ENCODE data around the gene DCDC2C. TPM values are rescaled to one million over a fixed set of nuclear protein-coding genes. Genes with fewer than 3 reads are reported as not detected.

Gene DCDC2C
- total RNA-seq, 8 experiments from 2014 or later: not detected

DNA sequence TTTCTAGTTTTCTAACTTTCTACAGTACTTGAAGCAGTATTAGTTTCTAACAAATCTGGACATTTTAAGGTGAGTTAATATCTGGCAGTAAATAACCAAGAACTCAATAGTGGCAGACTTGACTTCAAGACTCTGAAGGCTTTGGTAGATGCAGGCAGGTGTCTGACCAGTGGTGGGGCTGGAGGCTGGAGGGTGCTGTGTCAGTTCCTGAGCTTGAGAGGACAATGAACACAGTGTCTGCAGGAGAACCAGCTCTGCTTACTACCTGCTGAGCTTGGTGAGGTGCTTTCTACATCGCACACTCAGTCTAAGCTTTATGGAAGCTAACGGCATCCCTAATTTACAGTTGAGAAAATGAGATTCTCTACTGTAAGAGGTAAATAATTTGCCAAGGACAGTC lies 24.2 kb upstream of the DCDC2C start:
- H3K4me1 ChIP-seq (replicated peaks in 1 of 2): no peaks in the 10 kb centered on the region
- H3K4me3 ChIP-seq: no peak overlapping the region
- WGBS, 10 experiments: 77 to 100% (median 89%) methylated on average over 1 to 2 of the region's 2 CpGs; no CpG with 5 or more reads in 4 of the 10 experiments
- ATAC-seq (replicated peaks in 6 of 8): no peak
- in situ Hi-C loops (cut with MboI; ENCODE audit: low pct_unique_long_range_greater_than_20kb in 2 of 9, low sequenced_read_pairs in 9 of 9, unreplicated experiment in 9 of 9): no loop called here
- H3K27ac ChIP-seq: no peak overlapping the region

DNA sequence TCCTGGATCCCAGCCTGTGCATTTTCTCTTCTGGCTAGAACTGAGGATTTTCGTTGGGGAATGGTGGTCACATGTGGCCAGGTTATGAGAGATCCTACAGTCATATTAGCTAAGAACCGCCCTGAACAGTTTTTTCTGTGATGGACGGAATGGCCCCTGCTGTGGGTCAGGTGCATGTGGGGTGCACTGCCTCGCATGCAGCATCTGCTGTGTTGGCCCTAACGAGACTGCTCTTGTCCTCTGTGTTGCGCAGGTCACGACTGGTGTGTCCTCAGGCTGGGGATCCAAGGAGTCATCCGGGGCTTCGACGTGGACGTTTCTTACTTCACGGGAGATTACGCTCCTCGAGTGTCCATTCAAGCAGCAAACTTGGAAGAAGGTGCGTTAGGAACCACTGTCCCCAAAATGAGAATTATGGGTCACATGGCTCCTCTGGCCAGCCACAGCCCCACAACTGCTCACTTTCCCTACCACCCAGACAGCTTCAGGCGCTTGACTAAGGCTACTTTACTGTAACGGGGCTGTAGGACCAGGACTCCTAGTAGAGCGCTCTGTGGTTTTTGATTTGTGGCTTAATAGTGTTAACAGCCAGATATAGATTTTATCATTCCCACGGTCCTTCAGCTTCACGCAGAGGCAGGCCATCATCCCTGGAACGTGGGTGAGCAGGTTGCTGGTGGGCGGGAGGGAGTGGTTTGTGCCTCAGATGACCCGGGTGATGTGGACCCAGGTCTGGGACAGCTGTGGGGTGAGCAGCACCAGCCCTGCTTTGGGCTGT lies 23.6 kb upstream of the DCDC2C start:
- Histone ChIP-seq H3K4me1 (replicated peaks in 1 of 2) (no peaks in the 10 kb centered on the region), H3K4me3 (no peak overlapping the region), H3K27ac (no peak overlapping the region)
- WGBS, 10 experiments: 40 to 100% (median 87%) methylated on average over 1 to 17 of the region's 23 CpGs; no CpG with 5 or more reads in 3 of the 10 experiments
- in situ Hi-C loops (cut with MboI; ENCODE audit: low pct_unique_long_range_greater_than_20kb in 2 of 9, low sequenced_read_pairs in 9 of 9, unreplicated experiment in 9 of 9): no loop called here
- no peak for ATAC-seq (replicated peaks in 6 of 8)

DNA sequence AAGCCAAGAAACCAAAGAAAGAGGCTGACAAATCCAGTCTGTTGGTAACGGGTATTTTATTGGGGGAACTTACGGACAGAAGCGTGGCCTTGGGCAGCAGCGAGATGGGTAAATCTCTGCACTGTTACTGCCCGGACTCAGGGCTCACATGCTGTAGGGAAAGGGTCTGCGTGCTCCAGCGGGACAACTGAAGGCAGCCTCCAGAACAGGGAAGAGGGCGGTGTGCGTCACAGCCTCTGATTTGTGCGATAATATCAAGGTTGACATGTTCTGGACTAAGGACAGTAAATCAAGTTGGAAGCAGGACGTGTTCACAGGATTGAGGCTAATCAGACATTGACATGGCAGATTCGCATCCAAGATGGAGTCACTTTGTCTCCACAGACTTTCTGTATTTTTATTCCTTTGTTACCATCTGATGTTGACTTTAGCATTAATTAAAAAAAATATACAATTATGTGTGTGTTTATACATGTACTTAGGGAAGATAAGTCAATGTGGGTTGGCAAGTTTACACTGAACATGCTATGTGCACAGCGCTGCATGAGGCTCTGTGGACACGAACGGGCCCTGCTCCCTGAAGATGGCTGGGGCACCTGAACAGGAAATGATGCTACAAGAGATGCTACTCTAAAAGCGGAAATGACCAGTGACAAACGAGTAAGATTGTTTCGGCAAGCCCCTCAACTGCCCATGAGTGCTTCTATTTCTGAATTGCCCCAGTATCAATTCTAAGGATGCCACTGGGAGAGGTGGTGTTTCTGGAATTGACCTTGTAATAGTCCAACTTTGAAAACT lies 22.6 kb upstream of the DCDC2C start:
- no peak overlapping the region for H3K27ac ChIP-seq
- 30 to 100% (median 93%) methylated on average over 2 to 15 of the region's 18 CpGs; no CpG with 5 or more reads in 1 of the 10 experiments for WGBS, 10 experiments
- no peaks in the 10 kb centered on the region for H3K4me1 ChIP-seq (replicated peaks in 1 of 2)
- in situ Hi-C loops (cut with MboI; ENCODE audit: low pct_unique_long_range_greater_than_20kb in 2 of 9, low sequenced_read_pairs in 9 of 9, unreplicated experiment in 9 of 9): no loop called here
- ATAC-seq (replicated peaks in 6 of 8): no peak
- H3K4me3 ChIP-seq: no peak overlapping the region

DNA sequence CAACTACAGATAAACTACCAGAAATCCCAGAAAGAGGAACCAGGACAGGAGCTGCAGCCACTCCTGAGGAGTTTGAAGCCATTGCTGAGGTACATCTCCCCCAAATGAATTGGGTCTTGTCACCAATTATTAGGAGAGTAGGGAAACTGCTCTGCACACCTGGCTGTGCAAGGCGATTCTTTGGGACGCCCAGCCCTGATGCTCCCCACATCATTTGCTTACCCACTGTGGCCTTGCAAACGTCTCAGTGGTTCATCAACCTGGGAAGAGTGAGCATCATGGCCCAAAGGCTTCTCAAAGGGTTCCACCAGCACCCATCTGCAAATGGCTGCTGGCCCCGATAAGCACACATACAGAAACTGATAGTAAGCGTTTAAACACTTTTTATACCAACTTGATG lies 21.8 kb upstream of the DCDC2C start:
- Histone ChIP-seq H3K27ac (no peak overlapping the region), H3K4me1 (replicated peaks in 1 of 2) (no peaks in the 10 kb centered on the region), H3K4me3 (no peak overlapping the region)
- in situ Hi-C loops (cut with MboI; ENCODE audit: low pct_unique_long_range_greater_than_20kb in 2 of 9, low sequenced_read_pairs in 9 of 9, unreplicated experiment in 9 of 9): no loop called here
- 29 to 100% (median 90%) methylated on average over 1 to 4 of the region's 5 CpGs; no CpG with 5 or more reads in 4 of the 10 experiments for WGBS, 10 experiments
- ATAC-seq (replicated peaks in 6 of 8): no peak

DNA sequence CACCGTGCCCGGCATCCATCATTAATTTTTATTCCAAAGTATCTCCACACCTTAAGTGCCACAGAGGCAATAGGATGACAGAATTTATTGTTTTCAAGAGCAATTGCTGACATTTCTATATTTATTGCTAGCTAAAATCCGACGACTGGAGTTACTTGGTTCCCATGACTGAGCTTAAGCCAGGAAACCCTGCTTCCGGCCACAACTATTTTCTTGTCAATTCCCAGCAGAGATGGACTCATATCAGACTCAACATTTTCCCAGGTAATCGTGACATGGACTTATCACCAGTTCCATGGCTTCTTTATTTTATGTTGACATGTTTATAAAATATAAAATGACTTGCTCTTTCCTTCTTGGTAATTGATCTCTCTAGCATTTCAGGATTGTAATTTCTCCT lies 20.6 kb upstream of the DCDC2C start:
- in situ Hi-C loops (cut with MboI; ENCODE audit: low pct_unique_long_range_greater_than_20kb in 2 of 9, low sequenced_read_pairs in 9 of 9, unreplicated experiment in 9 of 9): no loop called here
- 0 to 100% (median 91%) methylated on average over 1 to 5 of the region's 6 CpGs for WGBS, 10 experiments
- no peak overlapping the region for H3K27ac ChIP-seq
- no peak for ATAC-seq (replicated peaks in 6 of 8)
- H3K4me3 ChIP-seq: no peak overlapping the region
- no peaks in the 10 kb centered on the region for H3K4me1 ChIP-seq (replicated peaks in 1 of 2)

DNA sequence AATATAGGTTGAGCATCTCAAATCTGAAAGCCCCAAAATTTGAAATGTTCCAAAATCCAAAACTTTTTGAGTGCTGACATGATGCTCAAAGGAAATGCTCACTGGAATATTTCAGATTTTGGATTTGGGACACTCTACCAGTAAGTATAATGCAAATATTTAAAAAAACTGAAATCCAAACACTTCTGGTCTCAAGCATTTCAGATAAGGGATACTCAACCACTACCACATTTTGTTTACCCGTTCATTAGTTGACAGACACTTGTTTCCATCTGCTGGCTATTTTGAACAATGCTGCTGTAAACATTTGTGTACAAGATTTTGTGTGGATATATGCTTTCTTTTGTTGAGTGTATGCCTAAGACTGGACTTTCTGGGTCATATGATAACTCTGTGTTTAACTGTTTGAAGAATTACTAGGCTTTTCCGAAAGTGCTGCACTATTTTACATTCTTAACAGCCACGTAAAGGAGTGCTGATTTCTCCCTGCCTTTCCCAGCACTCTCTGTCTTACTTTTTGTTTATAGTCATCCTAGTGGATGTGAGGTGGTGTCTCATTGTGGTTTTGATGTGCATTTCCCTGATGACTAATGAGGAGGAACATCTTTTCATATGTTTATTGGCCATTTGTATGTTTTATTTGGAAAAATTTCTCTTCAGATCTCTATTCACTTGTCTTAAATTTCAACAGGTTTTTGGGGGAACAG lies 19.5 kb upstream of the DCDC2C start:
- ATAC-seq (replicated peaks in 6 of 8): peak in 2 of 8 experiments; percentile 87 to 98
- in situ Hi-C loops (cut with MboI; ENCODE audit: low pct_unique_long_range_greater_than_20kb in 2 of 9, low sequenced_read_pairs in 9 of 9, unreplicated experiment in 9 of 9): no loop called here

DNA sequence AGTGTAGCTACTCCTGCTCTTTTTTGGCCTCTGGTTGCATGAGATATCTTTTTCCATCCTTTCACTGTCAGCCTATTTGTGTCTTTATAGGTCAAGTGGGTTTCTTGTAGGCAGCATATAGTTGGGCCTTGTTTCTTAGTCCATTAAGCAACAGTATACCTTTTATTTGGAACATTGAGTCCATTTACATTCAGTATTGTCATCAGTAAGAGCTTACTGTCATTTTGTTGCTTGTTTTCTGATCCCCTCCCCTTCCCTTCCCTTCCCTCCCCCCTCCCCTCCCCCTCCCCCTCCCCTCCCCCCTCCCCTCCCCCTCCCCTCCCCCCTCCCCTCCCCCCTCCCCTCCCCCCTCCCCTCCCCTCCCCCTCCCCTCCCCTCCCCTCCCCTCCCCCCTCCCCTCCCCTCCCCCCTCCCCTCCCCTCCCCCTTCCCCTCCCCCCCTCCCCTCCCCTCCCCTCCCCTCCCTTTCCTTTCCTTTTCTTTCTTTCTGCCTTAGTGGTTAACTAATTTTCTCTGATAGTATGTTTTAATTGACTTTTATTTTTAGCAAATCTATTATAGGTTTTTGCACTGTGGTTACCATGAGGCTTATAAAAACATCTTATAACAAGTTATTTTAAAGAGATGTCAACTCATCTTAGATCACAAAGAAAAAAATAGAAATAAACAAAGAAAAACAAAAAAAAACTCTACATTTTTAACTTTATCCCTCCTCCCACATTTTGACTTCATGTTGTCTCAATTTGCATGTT lies 13.2 kb upstream of the DCDC2C start:
- no peak overlapping the region for H3K27ac ChIP-seq
- H3K4me3 ChIP-seq: no peak overlapping the region
- in situ Hi-C loops (cut with MboI; ENCODE audit: low pct_unique_long_range_greater_than_20kb in 2 of 9, low sequenced_read_pairs in 9 of 9, unreplicated experiment in 9 of 9): no loop called here
- H3K4me1 ChIP-seq (replicated peaks in 1 of 2): no peaks in the 10 kb centered on the region
- no peak for ATAC-seq (replicated peaks in 6 of 8)

More for the DNA sequence above, 19.5 kb upstream of the DCDC2C start:
- Histone ChIP-seq H3K27ac (no peak overlapping the region), H3K4me3 (no peak overlapping the region), H3K4me1 (replicated peaks in 1 of 2) (no peaks in the 10 kb centered on the region)
- WGBS, 10 experiments: 0 to 90% (median 61%) methylated on average over 1 to 3 of the region's 3 CpGs; no CpG with 5 or more reads in 1 of the 10 experiments

DNA sequence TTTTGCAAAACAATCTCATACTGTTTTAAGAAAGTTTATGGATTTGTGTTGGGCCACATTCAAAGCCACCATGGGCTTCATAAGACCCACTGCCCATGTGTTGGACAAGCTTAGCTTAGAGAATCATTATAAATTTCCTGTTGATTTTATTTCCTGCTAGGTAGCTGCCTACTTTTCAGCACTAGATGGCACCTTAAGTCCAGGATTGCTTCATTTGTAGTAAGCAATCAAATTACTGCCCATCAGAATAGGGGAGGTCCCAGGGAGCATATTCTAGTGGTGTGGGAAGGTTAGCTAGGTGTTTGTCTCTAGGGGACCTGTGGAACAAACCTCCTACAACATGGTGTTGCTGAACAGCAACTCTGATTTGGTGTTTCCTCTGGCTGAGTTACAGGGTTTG lies 11.0 kb upstream of the DCDC2C start:
- H3K27ac ChIP-seq: no peak overlapping the region
- peak in 7 of 8 experiments; percentile 30 to 83 (median 57) for ATAC-seq (replicated peaks in 6 of 8)

DNA sequence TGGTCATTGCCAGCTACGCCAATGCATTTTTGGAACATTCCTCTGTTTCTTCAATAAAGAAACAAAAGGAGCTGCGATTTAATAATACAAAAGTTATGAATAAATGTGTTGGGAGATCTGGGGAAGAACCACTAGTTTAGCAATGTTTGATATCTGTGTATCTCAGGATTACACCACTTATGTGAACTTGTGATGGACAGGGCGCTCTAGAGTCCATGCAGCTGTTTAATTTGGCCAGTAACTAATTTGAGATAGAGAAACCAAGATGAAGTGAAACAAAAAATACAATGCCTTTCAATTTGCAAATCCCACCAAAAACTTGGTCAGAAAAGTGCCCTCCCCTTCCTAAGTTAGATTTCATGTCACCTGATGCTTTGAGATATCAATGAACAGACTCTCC lies 6.8 kb upstream of the DCDC2C start:
- H3K27ac ChIP-seq: no peak overlapping the region
- whole genome bisulfite sequencing, 10 experiments: 6 to 100% (median 77%) methylated on average over 1 to 3 of the region's 3 CpGs
- no peaks in the 10 kb centered on the region for H3K4me1 ChIP-seq (replicated peaks in 1 of 2)
- in situ Hi-C loops (cut with MboI; ENCODE audit: low pct_unique_long_range_greater_than_20kb in 2 of 9, low sequenced_read_pairs in 9 of 9, unreplicated experiment in 9 of 9): no loop called here
- ATAC-seq (replicated peaks in 6 of 8): no peak
- H3K4me3 ChIP-seq: no peak overlapping the region

More for the DNA sequence above, 11.0 kb upstream of the DCDC2C start:
- Histone ChIP-seq H3K4me3 (no peak overlapping the region), H3K4me1 (replicated peaks in 1 of 2) (no peaks in the 10 kb centered on the region)
- in situ Hi-C loops (cut with MboI; ENCODE audit: low pct_unique_long_range_greater_than_20kb in 2 of 9, low sequenced_read_pairs in 9 of 9, unreplicated experiment in 9 of 9): no loop called here

DNA sequence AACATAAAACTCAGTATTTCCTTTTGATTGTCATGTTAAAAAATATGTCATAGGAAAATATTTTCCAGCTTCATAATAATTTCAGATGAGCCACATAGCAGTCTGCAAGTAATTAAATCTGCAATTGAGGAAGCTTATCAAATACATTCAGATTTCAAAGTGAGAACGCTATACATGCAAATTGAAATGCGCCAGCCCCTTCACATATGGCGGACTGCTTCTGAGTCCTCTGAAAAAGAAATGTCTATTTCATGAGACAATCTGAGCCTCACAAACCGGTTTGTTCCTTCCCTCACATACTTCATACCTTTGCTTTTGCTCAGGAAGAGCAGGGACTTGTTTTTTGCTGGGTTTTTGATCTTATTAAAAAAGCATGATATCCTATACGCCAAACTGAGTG lies 2.3 kb upstream of the DCDC2C start:
- peaks cover 11 to 15% of the 10 kb centered on the region in 2 donors for H3K4me1 ChIP-seq (replicated peaks in 1 of 2)
- no peak for ATAC-seq (replicated peaks in 6 of 8)
- no peak overlapping the region for H3K27ac ChIP-seq
- H3K4me3 ChIP-seq: no peak overlapping the region
- WGBS, 10 experiments: 25 to 100% (median 68%) methylated on average over 1 to 5 of the region's 5 CpGs; no CpG with 5 or more reads in 1 of the 10 experiments
- in situ Hi-C loops (cut with MboI; ENCODE audit: low pct_unique_long_range_greater_than_20kb in 2 of 9, low sequenced_read_pairs in 9 of 9, unreplicated experiment in 9 of 9): no loop called here

DNA sequence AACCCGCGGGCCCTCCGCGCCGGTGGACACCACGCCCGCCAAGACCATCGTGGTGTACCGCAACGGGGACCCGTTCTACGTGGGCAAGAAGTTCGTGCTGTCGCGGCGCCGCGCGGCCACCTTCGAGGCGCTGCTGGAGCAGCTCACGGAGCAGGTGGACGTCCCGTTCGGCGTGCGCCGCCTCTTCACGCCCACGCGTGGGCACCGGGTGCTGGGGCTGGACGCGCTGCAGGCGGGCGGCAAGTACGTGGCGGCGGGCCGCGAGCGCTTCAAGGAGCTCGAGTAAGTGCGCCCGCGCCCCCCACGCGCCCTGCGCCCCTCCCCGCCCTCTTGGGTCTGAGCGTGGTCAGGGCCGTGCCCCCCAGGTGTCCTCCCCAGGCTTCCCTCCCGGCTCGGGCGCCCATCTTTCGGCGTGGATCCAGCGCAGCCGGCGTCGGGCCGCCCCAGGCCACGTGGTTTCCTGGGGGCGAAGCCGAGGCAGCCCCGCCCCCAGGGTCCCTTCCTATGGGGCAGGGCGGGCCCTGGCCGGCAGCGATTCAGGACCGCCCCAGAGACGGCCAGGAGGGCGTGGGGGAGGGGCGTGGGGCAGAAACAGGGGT lies 481 bp downstream of the DCDC2C start:
- no peak overlapping the region for H3K27ac ChIP-seq
- H3K4me3 ChIP-seq: peak overlapping the region in 3 of 5 donors; percentile 11 to 30 (median 17)
- in situ Hi-C loops (cut with MboI; ENCODE audit: low pct_unique_long_range_greater_than_20kb in 2 of 9, low sequenced_read_pairs in 9 of 9, unreplicated experiment in 9 of 9): no loop called here
- peak in 3 of 8 experiments; percentile 54 to 88 (median 87) for ATAC-seq (replicated peaks in 6 of 8)
- H3K4me1 ChIP-seq (replicated peaks in 1 of 2): peaks cover 18 to 23% of the 10 kb centered on the region in 2 donors
- WGBS, 10 experiments: 87% methylated on average over 21 of the region's 73 CpGs; no CpG with 5 or more reads in 9 of the 10 experiments

DNA sequence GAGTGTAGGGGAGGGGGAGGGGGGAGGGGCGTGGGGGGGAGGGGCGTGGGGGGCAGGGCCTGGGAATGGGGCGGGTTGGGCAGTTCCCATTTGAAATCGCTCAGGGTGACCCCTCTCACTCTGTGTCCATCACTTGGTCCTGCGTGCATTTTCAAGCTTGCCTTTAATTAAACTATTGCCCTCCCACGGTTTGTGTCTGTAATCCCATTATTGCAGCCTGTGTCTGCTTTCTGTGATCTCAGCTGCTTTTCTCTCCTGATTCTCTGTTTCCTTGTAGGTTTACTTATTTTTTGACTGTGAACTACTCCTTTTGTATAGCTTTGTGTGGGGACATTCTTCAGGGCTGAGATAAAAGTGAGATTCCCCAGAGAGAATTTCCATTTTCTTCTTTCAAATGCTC lies 1.3 kb downstream of the DCDC2C start:
- 0 to 17% (median 0%) methylated on average over 1 to 2 of the region's 6 CpGs; no CpG with 5 or more reads in 7 of the 10 experiments for WGBS, 10 experiments
- Histone ChIP-seq H3K4me3 (no peak overlapping the region), H3K27ac (peak overlapping the region in 1 of 2 donors; percentile 54), H3K4me1 (replicated peaks in 1 of 2) (peaks cover 18 to 23% of the 10 kb centered on the region in 2 donors)
- ATAC-seq (replicated peaks in 6 of 8): peak in 5 of 8 experiments; percentile 55 to 69 (median 63)
- in situ Hi-C loops (cut with MboI; ENCODE audit: low pct_unique_long_range_greater_than_20kb in 2 of 9, low sequenced_read_pairs in 9 of 9, unreplicated experiment in 9 of 9): no loop called here
